ENCODE data around the gene OR56A1.

DNA sequence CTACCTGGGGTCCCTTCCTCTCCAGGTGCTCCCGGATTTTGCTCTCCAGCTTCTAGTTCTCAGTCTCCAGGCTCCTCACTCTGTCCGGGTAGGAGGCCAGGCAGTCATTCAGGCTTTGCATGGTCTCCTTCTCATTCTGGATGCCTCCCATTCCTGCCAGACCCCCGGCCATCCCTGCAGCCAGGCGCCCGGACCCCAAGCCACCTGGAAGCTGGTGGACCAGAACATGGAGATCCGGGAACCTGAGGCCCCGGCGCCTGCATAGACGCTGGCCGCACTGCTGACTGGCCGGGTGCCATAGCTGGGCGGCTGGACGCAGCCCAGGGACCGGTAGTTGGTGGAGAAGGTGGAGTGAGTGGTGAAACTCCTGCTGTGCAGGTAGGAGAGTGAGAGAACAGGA, 35.8 kb downstream of the OR56A1 start:
- TF ChIP-seq CTCF (IDR thresholded peaks at IDR 0.05), result no peak
- TF ChIP-seq EZH2 (IDR thresholded peaks at IDR 0.05; ENCODE audit: borderline replicate concordance, insufficient read depth, low read depth, low read length, poor library complexity, severe bottlenecking), result no peak
